ENCODE data around the gene PARD6G.
"Not testable (repeated sequence)": the region's sequence is repeated elsewhere in the genome, so short reads cannot be mapped to it uniquely, and the experiment has no call there.

Gene PARD6G

GRCh38 chr18:80225685-80226084 lies 21.6 kb downstream of the PARD6G start:
- H3K9ac ChIP-seq (ENCODE audit: low read length) = no peak overlapping the region
- no peaks in the 10 kb centered on the region for H3K36me3 ChIP-seq (ENCODE audit: insufficient read depth, low read length)
- H3K27ac ChIP-seq (ENCODE audit: low read depth, low read length) = no peak overlapping the region
- no peaks in the 10 kb centered on the region for H3K27me3 ChIP-seq (ENCODE audit: control insufficient read depth in 1 of 2, insufficient read depth in 2 of 2, low read length in 2 of 2)
- no peak overlapping the region for H3K4me3 ChIP-seq (ENCODE audit: low read depth in 1 of 2, low read length in 2 of 2)
- H3K4me1 ChIP-seq (ENCODE audit: insufficient read depth, low read length) = no peaks in the 10 kb centered on the region
- no peaks in the 10 kb centered on the region for H3K9me3 ChIP-seq (ENCODE audit: low read length)

- Histone ChIP-seq H3K27ac (ENCODE audit: low read depth, low read length) (no peak overlapping the region), H3K9me3 (ENCODE audit: low read length) (no peaks in the 10 kb centered on the region), H3K4me3 (ENCODE audit: low read depth in 1 of 2, low read length in 2 of 2) (no peak overlapping the region)
These were observed 23.6 kb downstream of the PARD6G start for GRCh38 chr18:80223581-80224148.

GRCh38 chr18:80219488-80219887 lies 27.8 kb downstream of the PARD6G start:
- H3K4me3 ChIP-seq (ENCODE audit: low read depth in 1 of 2, low read length in 2 of 2); H3K9me3 ChIP-seq (ENCODE audit: low read length); H3K4me1 ChIP-seq (ENCODE audit: insufficient read depth, low read length); H3K9ac ChIP-seq (ENCODE audit: low read length); H3K27me3 ChIP-seq (ENCODE audit: control insufficient read depth in 1 of 2, insufficient read depth in 2 of 2, low read length in 2 of 2); H3K27ac ChIP-seq (ENCODE audit: low read depth, low read length); H3K36me3 ChIP-seq (ENCODE audit: insufficient read depth, low read length): not testable (repeated sequence)

More at GRCh38 chr18:80223581-80224148, 23.6 kb downstream of the PARD6G start:
- Histone ChIP-seq H3K9ac (ENCODE audit: low read length) (no peak overlapping the region), H3K27me3 (ENCODE audit: control insufficient read depth in 1 of 2, insufficient read depth in 2 of 2, low read length in 2 of 2) (no peaks in the 10 kb centered on the region), H3K4me1 (ENCODE audit: insufficient read depth, low read length) (no peaks in the 10 kb centered on the region), H3K36me3 (ENCODE audit: insufficient read depth, low read length) (no peaks in the 10 kb centered on the region)

GRCh38 chr18:80218341-80219227 lies 28.7 kb downstream of the PARD6G start:
- no peaks in the 10 kb centered on the region for H3K36me3 ChIP-seq (ENCODE audit: insufficient read depth, low read length)
- no peak overlapping the region for H3K9ac ChIP-seq (ENCODE audit: low read length)
- H3K27ac ChIP-seq (ENCODE audit: low read depth, low read length) = no peak overlapping the region
- H3K4me3 ChIP-seq (ENCODE audit: low read depth in 1 of 2, low read length in 2 of 2) = no peak overlapping the region
- no peaks in the 10 kb centered on the region for H3K27me3 ChIP-seq (ENCODE audit: control insufficient read depth in 1 of 2, insufficient read depth in 2 of 2, low read length in 2 of 2)
- no peaks in the 10 kb centered on the region for H3K9me3 ChIP-seq (ENCODE audit: low read length)
- H3K4me1 ChIP-seq (ENCODE audit: insufficient read depth, low read length) = no peaks in the 10 kb centered on the region

GRCh38 chr18:80213182-80213581 lies 34.1 kb downstream of the PARD6G start:
- Histone ChIP-seq H3K9ac (ENCODE audit: low read length) (no peak overlapping the region), H3K4me1 (ENCODE audit: insufficient read depth, low read length) (no peaks in the 10 kb centered on the region), H3K9me3 (ENCODE audit: low read length) (no peaks in the 10 kb centered on the region), H3K27ac (ENCODE audit: low read depth, low read length) (no peak overlapping the region), H3K36me3 (ENCODE audit: insufficient read depth, low read length) (no peaks in the 10 kb centered on the region), H3K4me3 (ENCODE audit: low read depth in 1 of 2, low read length in 2 of 2) (no peak overlapping the region), H3K27me3 (ENCODE audit: control insufficient read depth in 1 of 2, insufficient read depth in 2 of 2, low read length in 2 of 2) (no peaks in the 10 kb centered on the region)

GRCh38 chr18:80210312-80211083 lies 36.8 kb downstream of the PARD6G start:
- no peak overlapping the region for H3K4me3 ChIP-seq (ENCODE audit: low read depth in 1 of 2, low read length in 2 of 2)
- H3K27ac ChIP-seq (ENCODE audit: low read depth, low read length) = no peak overlapping the region
- no peaks in the 10 kb centered on the region for H3K4me1 ChIP-seq (ENCODE audit: insufficient read depth, low read length)
- no peaks in the 10 kb centered on the region for H3K36me3 ChIP-seq (ENCODE audit: insufficient read depth, low read length)
- no peaks in the 10 kb centered on the region for H3K9me3 ChIP-seq (ENCODE audit: low read length)
- no peak overlapping the region for H3K9ac ChIP-seq (ENCODE audit: low read length)
- no peaks in the 10 kb centered on the region for H3K27me3 ChIP-seq (ENCODE audit: control insufficient read depth in 1 of 2, insufficient read depth in 2 of 2, low read length in 2 of 2)

GRCh38 chr18:80208620-80209019 lies 38.7 kb downstream of the PARD6G start:
- H3K4me3 ChIP-seq (ENCODE audit: low read depth in 1 of 2, low read length in 2 of 2) = no peak overlapping the region
- H3K27me3 ChIP-seq (ENCODE audit: control insufficient read depth in 1 of 2, insufficient read depth in 2 of 2, low read length in 2 of 2) = no peaks in the 10 kb centered on the region
- H3K4me1 ChIP-seq (ENCODE audit: insufficient read depth, low read length) = no peaks in the 10 kb centered on the region
- H3K36me3 ChIP-seq (ENCODE audit: insufficient read depth, low read length) = no peaks in the 10 kb centered on the region
- no peaks in the 10 kb centered on the region for H3K9me3 ChIP-seq (ENCODE audit: low read length)
- H3K9ac ChIP-seq (ENCODE audit: low read length) = no peak overlapping the region
- no peak overlapping the region for H3K27ac ChIP-seq (ENCODE audit: low read depth, low read length)

- no peaks in the 10 kb centered on the region for H3K36me3 ChIP-seq (ENCODE audit: insufficient read depth, low read length)
- H3K9me3 ChIP-seq (ENCODE audit: low read length) = no peaks in the 10 kb centered on the region
- no peak overlapping the region for H3K4me3 ChIP-seq (ENCODE audit: low read depth in 1 of 2, low read length in 2 of 2)
- H3K4me1 ChIP-seq (ENCODE audit: insufficient read depth, low read length) = peaks cover 17% of the 10 kb centered on the region
- H3K27me3 ChIP-seq (ENCODE audit: control insufficient read depth in 1 of 2, insufficient read depth in 2 of 2, low read length in 2 of 2) = no peaks in the 10 kb centered on the region
- no peak overlapping the region for H3K27ac ChIP-seq (ENCODE audit: low read depth, low read length)
- no peak overlapping the region for H3K9ac ChIP-seq (ENCODE audit: low read length)
These were observed 42.0 kb downstream of the PARD6G start for GRCh38 chr18:80205294-80205693.

- Histone ChIP-seq H3K27ac (ENCODE audit: low read depth, low read length) (no peak overlapping the region), H3K4me1 (ENCODE audit: insufficient read depth, low read length) (peaks cover 18% of the 10 kb centered on the region), H3K9me3 (ENCODE audit: low read length) (no peaks in the 10 kb centered on the region), H3K9ac (ENCODE audit: low read length) (no peak overlapping the region), H3K27me3 (ENCODE audit: control insufficient read depth in 1 of 2, insufficient read depth in 2 of 2, low read length in 2 of 2) (no peaks in the 10 kb centered on the region), H3K36me3 (ENCODE audit: insufficient read depth, low read length) (no peaks in the 10 kb centered on the region), H3K4me3 (ENCODE audit: low read depth in 1 of 2, low read length in 2 of 2) (no peak overlapping the region)
These were observed 43.2 kb downstream of the PARD6G start for GRCh38 chr18:80204142-80204541.

GRCh38 chr18:80203249-80203648 lies 44.1 kb downstream of the PARD6G start:
- Histone ChIP-seq H3K27ac (ENCODE audit: low read depth, low read length) (no peak overlapping the region), H3K9me3 (ENCODE audit: low read length) (no peaks in the 10 kb centered on the region), H3K4me1 (ENCODE audit: insufficient read depth, low read length) (peaks cover 18% of the 10 kb centered on the region), H3K27me3 (ENCODE audit: control insufficient read depth in 1 of 2, insufficient read depth in 2 of 2, low read length in 2 of 2) (no peaks in the 10 kb centered on the region), H3K9ac (ENCODE audit: low read length) (no peak overlapping the region), H3K36me3 (ENCODE audit: insufficient read depth, low read length) (no peaks in the 10 kb centered on the region), H3K4me3 (ENCODE audit: low read depth in 1 of 2, low read length in 2 of 2) (no peak overlapping the region)

GRCh38 chr18:80202264-80202998 lies 44.9 kb downstream of the PARD6G start:
- Histone ChIP-seq H3K27ac (ENCODE audit: low read depth, low read length) (no peak overlapping the region), H3K4me3 (ENCODE audit: low read depth in 1 of 2, low read length in 2 of 2) (no peak overlapping the region), H3K4me1 (ENCODE audit: insufficient read depth, low read length) (peaks cover 18% of the 10 kb centered on the region), H3K27me3 (ENCODE audit: control insufficient read depth in 1 of 2, insufficient read depth in 2 of 2, low read length in 2 of 2) (no peaks in the 10 kb centered on the region), H3K9ac (ENCODE audit: low read length) (no peak overlapping the region), H3K9me3 (ENCODE audit: low read length) (no peaks in the 10 kb centered on the region), H3K36me3 (ENCODE audit: insufficient read depth, low read length) (no peaks in the 10 kb centered on the region)

All from muscle layer of colon (tissue), 2 donors.